Fibroblast of mammary gland (primary cell): ENCODE results near the gene P2RY14.

Experiments used
- DNase-seq: peaks from one replicate; pipeline ENCODE4 v3.0.0-alpha.2; 2010; ENCODE audit warnings: low read depth
- H3K4me3 ChIP-seq: 2 replicates; pipeline ENCODE4 v1.5.1; 2011; ENCODE audit warnings: low read depth, mild to moderate bottlenecking, low read length, moderate library complexity; ENCODE audit not compliant: control insufficient read depth
- CTCF ChIP-seq: conservative IDR thresholded peaks from 2 replicates; pipeline ENCODE4 v1.5.1; 2011; ENCODE audit warnings: low read depth, low read length, inconsistent platforms; ENCODE audit not compliant: control insufficient read depth, insufficient read depth

P2RY14 gene

GRCh38 chr3:151197981-151198767 lies 80.2 kb downstream of the P2RY14 start:
- no peak for DNase-seq
- H3K4me3 ChIP-seq: no peak overlapping the region
- no peak for TF ChIP-seq CTCF

GRCh38 chr3:151197228-151197627 lies 81.1 kb downstream of the P2RY14 start:
- TF ChIP-seq CTCF: no peak
- no peak for DNase-seq
- no peak overlapping the region for H3K4me3 ChIP-seq

GRCh38 chr3:151196434-151196833 lies 81.9 kb downstream of the P2RY14 start:
- TF ChIP-seq CTCF: no peak
- H3K4me3 ChIP-seq: no peak overlapping the region
- no peak for DNase-seq

- no peak for DNase-seq
- no peak for TF ChIP-seq CTCF
- H3K4me3 ChIP-seq: no peak overlapping the region
These were observed 82.5 kb downstream of the P2RY14 start for GRCh38 chr3:151195826-151196225.

- H3K4me3 ChIP-seq: no peak overlapping the region
- no peak for TF ChIP-seq CTCF
- DNase-seq: no peak
These were observed 85.8 kb downstream of the P2RY14 start for GRCh38 chr3:151192545-151192944.

GRCh38 chr3:151191095-151191494 lies 87.2 kb downstream of the P2RY14 start:
- H3K4me3 ChIP-seq: no peak overlapping the region
- no peak for TF ChIP-seq CTCF
- no peak for DNase-seq
